T-cell (primary cell): ENCODE measurements around the gene SCN8A. TPM values are rescaled to one million over a fixed set of nuclear protein-coding genes. Genes with fewer than 3 reads are reported as not detected.
A peak's percentile ranks its signal among the peaks of the same experiment; 100 is the strongest.

ENCODE experiments used
- ATAC-seq, 4 experiments: fragments of 200-7000 bp in 3 of 4; fragments of 150-1000 bp in 1 of 4; cut with Tn5 transposase; replicated peaks in 1 of 4; 1 replicate in 3 of 4; 2 replicates in 1 of 4; pipeline ENCODE4 v1.10.0; 2021; ENCODE audit warnings: moderate library complexity in 3 of 4, mild to moderate bottlenecking in 2 of 4, moderate number of reproducible peaks in 1 of 4
- CTCF ChIA-PET, 2 donors: fragments of 300-600 bp; sonication (Branson Sonifier 250); formaldehyde crosslinking; loops; one replicate each; lab custom pipeline; 2022; ENCODE audit warnings: antibody characterized with exemption in 2 of 2; lab: Charles Lee
- POLR2A ChIA-PET, 2 donors: fragments of 300-600 bp; sonication (Branson Sonifier 250); formaldehyde crosslinking; loops; one replicate each; lab custom pipeline; 2022; ENCODE audit warnings: antibody characterized with exemption in 2 of 2; lab: Charles Lee
- DNase-seq, 35 experiments: peaks; one replicate each; pipeline versions ENCODE4 v3.0.0 to v3.0.0-alpha.2; 2013 to 2023
- H3K27ac ChIP-seq: one replicate; pipeline ENCODE4 v1.5.1; 2013; ENCODE audit warnings: low read length
- H3K27me3 ChIP-seq, 2 experiments: replicated peaks in 1 of 2; 1 replicate in 1 of 2; 2 replicates in 1 of 2; pipeline versions ENCODE4 v1.6.1 to v1.7.0; 2013; ENCODE audit warnings: low read length in 1 of 2, mixed read lengths in 1 of 2; ENCODE audit not compliant: control insufficient read depth in 2 of 2, insufficient read depth in 2 of 2; ENCODE audit errors: extremely low read depth in 1 of 2
- H3K36me3 ChIP-seq, 2 donors: 1 replicate in 1 of 2; 2 replicates in 1 of 2; pipeline versions ENCODE4 v1.6.1 to v1.7.0; 2013; ENCODE audit warnings: low read length in 1 of 2; ENCODE audit not compliant: control insufficient read depth in 2 of 2, insufficient read depth in 1 of 2; ENCODE audit errors: extremely low read depth in 1 of 2
- H3K4me1 ChIP-seq, 2 experiments: 1 replicate in 1 of 2; 2 replicates in 1 of 2; pipeline versions ENCODE4 v1.6.1 to v1.7.0; 2013; ENCODE audit warnings: low read length in 2 of 2, mixed read lengths in 1 of 2; ENCODE audit not compliant: insufficient read depth in 2 of 2, control insufficient read depth in 1 of 2; ENCODE audit errors: extremely low read depth in 1 of 2
- H3K4me3 ChIP-seq, 2 donors: 1 replicate in 1 of 2; 2 replicates in 1 of 2; pipeline versions ENCODE4 v1.5.1 to v1.7.0; 2013; ENCODE audit warnings: mild to moderate bottlenecking in 2 of 2, low read length in 1 of 2, moderate library complexity in 1 of 2; ENCODE audit not compliant: control insufficient read depth in 1 of 2; ENCODE audit errors: extremely low read depth in 1 of 2
- H3K9me3 ChIP-seq: 2 replicates; pipeline ENCODE4 v1.7.0; 2013
- H3K27ac Mint-ChIP-seq, 2 donors: one replicate each; pipeline ENCODE4 v1.8.0; 2020 to 2021; ENCODE audit warnings: mild to moderate bottlenecking in 2 of 2, mixed read lengths in 2 of 2
- H3K27me3 Mint-ChIP-seq, 2 donors: one replicate each; pipeline ENCODE4 v1.8.0; 2021 to 2022; ENCODE audit warnings: mixed read lengths in 2 of 2
- H3K36me3 Mint-ChIP-seq: one replicate; pipeline ENCODE4 v1.8.0; 2021; ENCODE audit warnings: mixed read lengths
- H3K4me1 Mint-ChIP-seq, 3 donors: one replicate each; pipeline ENCODE4 v1.8.0; 2020 to 2022; ENCODE audit warnings: mixed read lengths in 3 of 3, mild to moderate bottlenecking in 1 of 3
- H3K4me3 Mint-ChIP-seq, 3 donors: one replicate each; pipeline ENCODE4 v1.8.0; 2020 to 2022; ENCODE audit warnings: mild to moderate bottlenecking in 3 of 3, mixed read lengths in 3 of 3, moderate library complexity in 3 of 3
- H3K9me3 Mint-ChIP-seq, 3 donors: one replicate each; pipeline ENCODE4 v1.8.0; 2020 to 2022; ENCODE audit warnings: mixed read lengths in 3 of 3
- WGBS: methylation state at CpG from one replicate; pipeline ENCODE4 v1.1.5; 2013; ENCODE audit warnings: missing lambda C conversion rate; ENCODE audit not compliant: insufficient coverage; 5-methylcytosine and 5-hydroxymethylcytosine counted together
- total RNA-seq, 35 experiments: library from RNA in 6 of 35; stranded (reverse) in 6 of 35; fragments of 120-200 nt in 1 of 35; gene quantifications; one replicate each; pipeline versions ENCODE4 v1.2.1 to v1.2.4 and lab custom pipeline; 2013 to 2026

SCN8A gene
- total RNA-seq, 5 donors from 2014 or later (not counting 1 experiment from before 2014, with no cell fraction given) = 0.41 to 1.0 (median 0.53) TPM

DNA sequence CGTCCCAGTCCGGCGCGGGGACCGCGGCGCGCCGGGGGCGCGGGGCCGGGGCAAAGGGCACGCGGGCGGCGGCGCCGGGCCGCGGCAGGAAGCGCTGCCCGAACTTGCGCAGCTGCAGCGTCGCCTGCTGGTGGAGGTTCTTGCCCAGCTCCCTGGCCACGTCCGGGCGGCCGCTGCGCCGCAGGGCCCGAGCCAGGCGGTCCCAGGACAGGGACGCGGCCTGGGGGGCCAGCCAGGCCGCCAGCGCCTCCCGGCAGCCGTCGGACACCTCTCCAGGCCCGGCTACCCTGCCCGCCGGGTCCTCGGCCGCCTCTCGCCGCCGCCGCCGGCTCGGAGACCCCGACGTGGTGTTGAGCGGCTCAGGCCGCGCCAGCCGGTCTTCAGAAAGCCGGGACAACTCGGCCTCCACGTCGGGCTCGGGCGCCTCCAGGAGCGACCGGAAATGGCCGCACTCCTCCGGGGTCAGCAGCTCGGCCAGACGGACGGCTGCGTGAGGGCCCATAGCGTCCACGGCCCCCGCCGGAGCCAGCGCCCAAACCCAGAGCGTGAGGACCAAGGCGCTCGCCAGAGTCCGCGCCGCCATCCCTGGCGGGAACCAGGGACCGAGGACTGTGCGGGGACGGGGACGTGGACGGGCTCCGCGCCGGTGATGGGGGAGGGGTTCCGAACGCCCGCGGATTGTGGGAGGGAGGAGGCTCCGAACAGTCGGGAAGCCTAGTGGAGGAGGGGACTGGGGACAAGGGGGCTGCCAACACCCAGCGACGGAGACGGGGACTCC, 223.5 kb downstream of the SCN8A start:
- H3K4me3 ChIP-seq = peak overlapping the region; percentile 40 to 66
- peak overlapping the region; percentile 75 to 84 (median 78) for H3K4me3 Mint-ChIP-seq
- H3K27ac ChIP-seq = no peak overlapping the region
- ChIA-PET CTCF (interaction anchor here in 1 of 2 donors (0.6 to 1.0 kb wide), 3 partner anchors 9 to 1730 kb away, joined by 3 to 5 read pairs (median 3); no protein-coding TSS in a partner anchor), POLR2A (interaction anchor here in 1 of 2 donors (0.8 kb wide), 1 partner anchor 230 kb away, joined by 3 read pairs; no protein-coding TSS in a partner anchor)
- H3K36me3 Mint-ChIP-seq = no peaks in the 10 kb centered on the region
- H3K4me1 ChIP-seq = peaks cover 4 to 19% of the 10 kb centered on the region in 2 experiments
- DNase-seq (peak in 34 of 35 experiments; percentile 27 to 82 (median 56)), ATAC-seq (peak; percentile 93 to 94 (median 94))
- WGBS = 7% methylated on average over 100 of the region's 100 CpGs
- no peaks in the 10 kb centered on the region for H3K9me3 ChIP-seq
- peaks cover 9 to 12% (median 12%) of the 10 kb centered on the region in 3 donors for H3K4me1 Mint-ChIP-seq
- no peaks in the 10 kb centered on the region for H3K36me3 ChIP-seq
- peaks cover 0 to 30% of the 10 kb centered on the region in 2 experiments for H3K27me3 ChIP-seq
- no peaks in the 10 kb centered on the region for H3K9me3 Mint-ChIP-seq
- peaks cover 0 to 5% of the 10 kb centered on the region in 2 donors for H3K27me3 Mint-ChIP-seq
- H3K27ac Mint-ChIP-seq = peak overlapping the region in 1 of 2 donors; percentile 58

DNA sequence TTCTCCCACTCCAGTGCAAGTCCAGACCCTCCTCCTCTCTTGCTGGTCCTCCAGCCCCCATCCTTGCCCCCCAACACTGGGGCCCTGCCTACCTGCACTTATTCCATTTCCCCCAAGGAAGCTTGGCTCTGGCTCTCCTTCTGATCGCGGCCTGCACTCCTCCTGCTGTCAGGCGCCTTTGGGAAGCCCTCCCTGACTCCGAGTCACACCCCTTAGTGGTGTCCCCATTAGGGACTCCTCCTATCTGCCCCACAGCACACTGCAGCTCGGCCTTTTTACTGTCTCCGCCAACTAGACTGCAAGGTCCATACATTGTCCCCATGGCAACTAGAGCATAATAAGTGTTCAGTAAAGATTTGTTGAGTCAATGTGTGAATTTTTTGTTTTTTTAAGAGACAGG, 224.5 kb downstream of the SCN8A start:
- H3K9me3 Mint-ChIP-seq = no peaks in the 10 kb centered on the region
- peak overlapping the region; percentile 75 to 84 (median 78) for H3K4me3 Mint-ChIP-seq
- Histone ChIP-seq H3K9me3 (no peaks in the 10 kb centered on the region), H3K4me1 (peaks cover 9 to 28% of the 10 kb centered on the region in 2 experiments), H3K27me3 (peaks cover 0 to 30% of the 10 kb centered on the region in 2 experiments), H3K36me3 (no peaks in the 10 kb centered on the region), H3K27ac (no peak overlapping the region), H3K4me3 (no peak overlapping the region)
- H3K27me3 Mint-ChIP-seq = peaks cover 0 to 5% of the 10 kb centered on the region in 2 donors
- DNase-seq (no peak), ATAC-seq (no peak)
- ChIA-PET POLR2A (no interaction called here), CTCF (no interaction called here)
- H3K36me3 Mint-ChIP-seq = no peaks in the 10 kb centered on the region
- peak overlapping the region in 1 of 2 donors; percentile 77 for H3K27ac Mint-ChIP-seq
- H3K4me1 Mint-ChIP-seq = peaks cover 9 to 18% (median 18%) of the 10 kb centered on the region in 3 donors
- 93% methylated on average over 4 of the region's 6 CpGs for WGBS

DNA sequence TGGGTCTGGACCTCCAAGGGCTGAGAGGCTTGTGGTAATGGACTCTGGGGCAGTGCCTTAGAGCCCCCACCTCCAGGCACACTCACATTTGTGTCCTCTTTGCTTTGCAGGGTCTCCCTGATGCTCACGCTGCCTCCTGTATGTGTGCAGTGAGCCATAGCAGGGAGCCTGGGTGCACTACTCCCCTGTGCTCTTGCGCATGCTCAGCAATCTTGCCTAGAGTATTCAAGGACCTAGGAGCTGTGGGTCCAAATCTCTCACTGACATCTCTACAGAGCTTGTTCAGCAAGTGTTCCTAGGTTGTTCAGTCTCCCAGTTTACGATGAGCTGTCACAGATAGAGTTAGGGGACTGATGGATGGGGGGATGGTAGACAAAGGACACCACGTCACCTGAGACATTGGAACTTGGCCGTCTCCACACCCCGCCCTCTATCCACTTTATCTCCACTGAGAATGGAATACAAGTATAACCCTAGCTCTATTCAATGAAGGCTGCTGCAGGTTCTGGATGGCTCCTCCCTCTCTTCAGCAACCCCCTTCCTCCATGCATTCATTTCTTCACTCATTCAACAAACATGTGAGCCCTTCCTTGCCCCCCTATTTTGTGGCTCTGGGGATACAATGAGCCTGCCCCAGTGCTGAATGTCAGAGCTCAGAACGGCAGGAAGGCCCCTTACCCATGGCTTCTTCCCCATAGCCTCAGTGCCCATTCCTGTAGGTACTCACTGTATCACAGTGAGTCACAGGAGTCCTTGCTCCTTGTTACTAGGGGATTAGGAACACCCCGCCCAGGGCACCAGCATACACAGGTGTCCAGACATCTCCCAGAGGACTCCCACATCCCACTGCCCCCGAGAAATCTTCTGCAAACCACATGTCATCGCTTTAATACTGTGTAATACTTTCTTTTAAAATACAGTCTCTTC, 226.3 kb downstream of the SCN8A start:
- peaks cover 9 to 37% of the 10 kb centered on the region in 2 experiments for H3K4me1 ChIP-seq
- peaks cover 0 to 30% of the 10 kb centered on the region in 2 experiments for H3K27me3 ChIP-seq
- ATAC-seq (no peak), DNase-seq (no peak)
- no peaks in the 10 kb centered on the region for H3K36me3 Mint-ChIP-seq
- H3K9me3 Mint-ChIP-seq = no peaks in the 10 kb centered on the region
- H3K27ac Mint-ChIP-seq = no peak overlapping the region
- CTCF ChIA-PET = no interaction called here
- peak overlapping the region in 1 of 3 donors; percentile 6 for H3K4me3 Mint-ChIP-seq
- H3K4me3 ChIP-seq = no peak overlapping the region
- peaks cover 9 to 22% (median 20%) of the 10 kb centered on the region in 3 donors for H3K4me1 Mint-ChIP-seq
- no peaks in the 10 kb centered on the region for H3K9me3 ChIP-seq
- H3K27me3 Mint-ChIP-seq = peaks cover 0 to 5% of the 10 kb centered on the region in 2 donors
- H3K36me3 ChIP-seq = no peaks in the 10 kb centered on the region
- 87% methylated on average over 6 of the region's 10 CpGs for WGBS
- no peak overlapping the region for H3K27ac ChIP-seq
- POLR2A ChIA-PET = no interaction called here

DNA sequence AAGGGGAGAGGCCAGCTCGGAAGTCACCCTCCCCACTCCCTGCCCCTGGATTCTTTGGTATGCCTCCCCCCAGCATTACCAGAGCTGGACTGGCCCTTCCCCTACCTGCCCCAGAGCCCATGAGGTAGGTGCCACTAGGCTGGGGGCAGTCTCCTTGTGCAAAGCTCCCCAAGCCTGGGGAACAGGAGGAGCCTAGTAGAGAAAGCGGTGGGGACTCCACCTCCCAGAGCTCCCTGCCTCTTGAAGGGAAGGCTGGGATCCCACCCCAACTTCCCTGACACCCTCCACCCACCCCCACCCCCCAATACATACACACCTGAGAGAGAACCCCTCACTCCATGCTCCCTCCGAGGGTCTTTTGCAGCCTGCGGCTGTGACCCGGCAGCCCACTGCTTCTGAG, 227.1 kb downstream of the SCN8A start:
- no peak for DNase-seq
- Mint-ChIP-seq H3K9me3 (no peaks in the 10 kb centered on the region), H3K27ac (no peak overlapping the region), H3K4me1 (peaks cover 12 to 30% (median 27%) of the 10 kb centered on the region in 3 donors), H3K36me3 (no peaks in the 10 kb centered on the region), H3K27me3 (peaks cover 0 to 5% of the 10 kb centered on the region in 2 donors), H3K4me3 (no peak overlapping the region)
- ChIA-PET CTCF (no interaction called here), POLR2A (no interaction called here)
- 92% methylated on average over 2 of the region's 5 CpGs for WGBS
- no peak for ATAC-seq
- no peak overlapping the region for H3K27ac ChIP-seq
- peaks cover 9 to 38% of the 10 kb centered on the region in 2 experiments for H3K4me1 ChIP-seq
- no peaks in the 10 kb centered on the region for H3K9me3 ChIP-seq
- no peak overlapping the region for H3K4me3 ChIP-seq
- peaks cover 0 to 26% of the 10 kb centered on the region in 2 experiments for H3K27me3 ChIP-seq
- H3K36me3 ChIP-seq = no peaks in the 10 kb centered on the region

DNA sequence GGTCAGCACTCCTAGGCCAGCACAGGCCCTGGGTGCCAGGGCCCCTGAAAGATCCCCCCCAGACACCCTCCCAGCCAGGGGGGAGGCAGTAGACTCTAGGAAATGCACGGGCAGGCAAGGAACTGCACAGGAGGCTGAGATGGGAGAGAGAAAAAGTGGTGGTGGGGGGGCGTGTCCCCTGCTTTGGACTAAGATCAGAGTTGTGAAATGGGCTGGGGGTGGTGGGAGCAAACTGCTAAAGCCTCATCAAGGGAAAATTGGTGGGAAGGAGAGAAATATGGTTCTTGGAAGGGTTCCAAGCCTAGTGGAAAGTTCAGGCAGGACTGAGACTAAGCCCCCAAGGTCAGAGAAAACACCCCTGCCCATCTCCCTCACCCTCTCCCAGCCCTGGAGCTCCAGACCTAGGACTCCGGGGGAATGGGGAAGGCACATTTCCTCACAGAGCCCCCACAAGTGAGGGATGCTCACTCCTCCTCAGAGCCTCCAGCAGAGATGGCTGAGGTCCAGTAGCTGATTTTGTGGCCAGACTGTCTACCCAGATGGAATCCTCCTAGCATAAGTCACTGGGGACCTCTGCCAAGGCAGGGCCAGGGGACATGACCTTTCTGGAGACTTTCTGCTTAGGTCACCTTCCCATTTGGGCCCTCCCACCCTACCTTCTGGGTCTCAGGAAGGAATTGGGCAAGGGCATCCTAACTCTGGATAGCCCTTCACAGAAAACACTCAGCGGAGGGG, 227.7 kb downstream of the SCN8A start:
- CTCF ChIA-PET = interaction anchor here in 1 of 2 donors (0.8 kb wide), 1 partner anchor 398 kb away, joined by 3 read pairs; no protein-coding TSS in a partner anchor
- POLR2A ChIA-PET = no interaction called here
- WGBS = 70% methylated on average over 2 of the region's 4 CpGs
- Histone ChIP-seq H3K9me3 (no peaks in the 10 kb centered on the region), H3K4me1 (peaks cover 8 to 34% of the 10 kb centered on the region in 2 experiments), H3K36me3 (no peaks in the 10 kb centered on the region), H3K27me3 (peaks cover 0 to 20% of the 10 kb centered on the region in 2 experiments), H3K27ac (no peak overlapping the region), H3K4me3 (no peak overlapping the region)
- DNase-seq (no peak), ATAC-seq (no peak)
- Mint-ChIP-seq H3K36me3 (no peaks in the 10 kb centered on the region), H3K4me1 (peaks cover 19 to 35% (median 31%) of the 10 kb centered on the region in 3 donors), H3K27me3 (peaks cover 0 to 5% of the 10 kb centered on the region in 2 donors), H3K27ac (no peak overlapping the region), H3K9me3 (no peaks in the 10 kb centered on the region), H3K4me3 (no peak overlapping the region)
